ENCODE results near the gene CRIP3.

GRCh38 chr6:43310134-43310533, 1.5 kb upstream of the CRIP3 start:
- TF ChIP-seq CTCF (IDR thresholded peaks at IDR 0.05) (no peak), POLR2A (IDR thresholded peaks at IDR 0.05) (no peak)

Data from esophagus squamous epithelium (tissue), 4 donors.